Activated naive CD4-positive, alpha-beta T cell treated with anti-CD3 and anti-CD28 coated beads, Interleukin-2, amount 10 ng/mL, durations not matched to agents 7 days and 5 days (primary cell): ENCODE measurements around the gene TMEM163.

Experiments
- CTCF ChIA-PET: fragments of 350-600 bp; sonication (Branson Sonifier 250); formaldehyde crosslinking; loops from one replicate; lab custom pipeline; 2021; ENCODE audit warnings: antibody characterized with exemption; lab: Charles Lee
- DNase-seq: peaks from one replicate; pipeline ENCODE4 v3.0.0-alpha.2; 2020
- H3K27ac Mint-ChIP-seq: one replicate; pipeline ENCODE4 v1.8.0; 2021; ENCODE audit warnings: mild to moderate bottlenecking, moderate library complexity, mixed read lengths
- H3K27me3 Mint-ChIP-seq: one replicate; pipeline ENCODE4 v1.8.0; 2021; ENCODE audit warnings: mild to moderate bottlenecking, mixed read lengths
- H3K36me3 Mint-ChIP-seq: one replicate; pipeline ENCODE4 v1.8.0; 2021; ENCODE audit warnings: mixed read lengths
- H3K4me1 Mint-ChIP-seq: one replicate; pipeline ENCODE4 v1.8.0; 2021; ENCODE audit warnings: mixed read lengths
- H3K4me3 Mint-ChIP-seq: one replicate; pipeline ENCODE4 v1.8.0; 2021; ENCODE audit warnings: mild to moderate bottlenecking, moderate library complexity, mixed read lengths
- H3K9me3 Mint-ChIP-seq: one replicate; pipeline ENCODE4 v1.8.0; 2021; ENCODE audit warnings: mixed read lengths

TMEM163 gene

GRCh38 chr2:134446383-134447017 lies 272.3 kb downstream of the TMEM163 start:
- Mint-ChIP-seq H3K4me3 (no peak overlapping the region), H3K4me1 (no peaks in the 10 kb centered on the region), H3K27ac (peak overlapping the region; percentile 45), H3K36me3 (peaks cover 2% of the 10 kb centered on the region), H3K27me3 (no peaks in the 10 kb centered on the region), H3K9me3 (no peaks in the 10 kb centered on the region)
- CTCF ChIA-PET, result interaction anchor here (0.8 to 1.3 kb wide), 3 partner anchors 35 to 329 kb away, joined by 3 read pairs; no protein-coding TSS in a partner anchor
- DNase-seq, result no peak

GRCh38 chr2:134445985-134446382 lies 272.8 kb downstream of the TMEM163 start:
- Mint-ChIP-seq H3K36me3 (peaks cover 2% of the 10 kb centered on the region), H3K4me3 (no peak overlapping the region), H3K27ac (no peak overlapping the region), H3K9me3 (no peaks in the 10 kb centered on the region), H3K27me3 (no peaks in the 10 kb centered on the region), H3K4me1 (no peaks in the 10 kb centered on the region)
- no peak for DNase-seq
- CTCF ChIA-PET, result interaction anchor here (0.8 kb wide), 2 partner anchors 34 to 328 kb away, joined by 3 read pairs; no protein-coding TSS in a partner anchor

- H3K36me3 Mint-ChIP-seq, result peaks cover 2% of the 10 kb centered on the region
- DNase-seq, result no peak
- no peak overlapping the region for H3K4me3 Mint-ChIP-seq
- CTCF ChIA-PET, result no interaction called here
- H3K4me1 Mint-ChIP-seq, result no peaks in the 10 kb centered on the region
- no peaks in the 10 kb centered on the region for H3K9me3 Mint-ChIP-seq
- H3K27me3 Mint-ChIP-seq, result no peaks in the 10 kb centered on the region
- H3K27ac Mint-ChIP-seq, result no peak overlapping the region
Observed at GRCh38 chr2:134445116-134445515, 273.7 kb downstream of the TMEM163 start.

- DNase-seq, result no peak
- Mint-ChIP-seq H3K27ac (no peak overlapping the region), H3K4me3 (no peak overlapping the region), H3K27me3 (no peaks in the 10 kb centered on the region), H3K36me3 (peaks cover 2% of the 10 kb centered on the region), H3K4me1 (no peaks in the 10 kb centered on the region), H3K9me3 (no peaks in the 10 kb centered on the region)
- CTCF ChIA-PET, result interaction anchor here (1.1 kb wide), 1 partner anchor 557 kb away, joined by 3 read pairs; no protein-coding TSS in a partner anchor
Observed at GRCh38 chr2:134443814-134444480, 274.9 kb downstream of the TMEM163 start.

DNA sequence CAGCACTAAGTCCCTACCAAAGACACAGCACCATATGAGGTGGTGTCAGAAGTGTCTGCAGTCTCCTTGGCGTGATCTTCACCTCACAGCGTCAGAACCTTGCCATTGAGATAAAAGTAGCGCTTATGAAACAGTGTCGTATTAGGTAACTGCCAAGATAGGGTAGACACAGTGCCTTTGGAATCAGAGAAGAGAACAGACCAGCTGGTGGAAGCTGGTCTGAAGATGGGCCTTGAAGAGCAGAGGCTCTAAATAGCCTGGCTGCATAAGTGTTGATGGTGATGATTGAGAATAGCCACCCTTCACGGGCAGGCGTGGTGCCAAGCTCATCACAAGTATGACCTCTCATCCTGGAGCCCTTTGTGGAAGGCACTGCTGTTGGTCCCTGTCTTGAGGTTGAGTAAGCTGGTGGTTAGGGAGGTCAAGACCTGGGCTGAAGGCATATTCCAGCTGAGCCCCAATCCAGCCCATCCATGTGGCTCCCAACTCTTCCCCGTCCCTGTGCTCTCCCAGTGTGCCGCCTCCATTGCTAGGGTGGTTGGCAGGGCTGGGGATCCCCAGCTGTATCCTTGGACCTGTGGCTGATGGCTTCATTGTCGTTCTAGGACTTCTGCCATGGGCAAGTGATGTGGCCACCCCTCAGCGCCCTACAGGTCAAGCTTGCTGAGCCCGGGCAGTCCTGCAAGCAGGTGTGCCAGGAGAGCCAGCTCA lies 277.5 kb downstream of the TMEM163 start:
- Mint-ChIP-seq H3K9me3 (no peaks in the 10 kb centered on the region), H3K4me1 (no peaks in the 10 kb centered on the region), H3K27ac (no peak overlapping the region), H3K4me3 (no peak overlapping the region), H3K27me3 (no peaks in the 10 kb centered on the region), H3K36me3 (peaks cover 2% of the 10 kb centered on the region)
- no peak for DNase-seq
- CTCF ChIA-PET, result interaction anchor here (1.0 to 2.1 kb wide), 4 partner anchors 10 to 323 kb away, joined by 4 to 8 read pairs (median 5); no protein-coding TSS in a partner anchor

DNA sequence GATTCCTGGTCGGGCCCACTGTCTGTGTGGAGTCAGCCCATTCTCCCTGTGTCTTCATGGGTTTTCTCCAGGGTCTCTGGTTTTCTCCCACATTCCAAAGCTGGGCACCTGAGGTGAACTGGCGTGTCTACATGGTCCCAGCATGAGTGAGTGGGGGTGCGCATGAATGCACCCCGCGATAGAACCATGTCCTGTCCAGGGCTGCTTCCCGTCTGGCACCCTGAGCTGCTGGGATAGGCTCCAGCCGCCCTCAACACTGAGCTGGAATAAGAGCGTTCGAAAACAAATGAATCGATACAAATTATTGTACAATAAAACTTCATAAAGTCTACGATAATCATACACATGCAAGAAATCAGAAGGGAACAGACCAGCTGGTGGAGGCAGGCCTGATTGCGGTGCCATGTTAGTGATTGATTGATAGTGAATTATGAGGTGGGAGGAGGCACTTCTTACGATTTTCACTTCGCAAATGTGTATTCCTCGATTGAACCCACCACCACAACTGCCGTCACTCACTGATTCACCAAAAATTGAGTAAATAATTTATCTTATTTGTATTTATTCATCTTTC lies 278.4 kb downstream of the TMEM163 start:
- Mint-ChIP-seq H3K27ac (no peak overlapping the region), H3K9me3 (no peaks in the 10 kb centered on the region), H3K4me1 (no peaks in the 10 kb centered on the region), H3K4me3 (no peak overlapping the region), H3K36me3 (peaks cover 4% of the 10 kb centered on the region), H3K27me3 (no peaks in the 10 kb centered on the region)
- no peak for DNase-seq
- CTCF ChIA-PET, result interaction anchor here (1.6 kb wide), 1 partner anchor 10 kb away, joined by 8 read pairs; no protein-coding TSS in a partner anchor

DNA sequence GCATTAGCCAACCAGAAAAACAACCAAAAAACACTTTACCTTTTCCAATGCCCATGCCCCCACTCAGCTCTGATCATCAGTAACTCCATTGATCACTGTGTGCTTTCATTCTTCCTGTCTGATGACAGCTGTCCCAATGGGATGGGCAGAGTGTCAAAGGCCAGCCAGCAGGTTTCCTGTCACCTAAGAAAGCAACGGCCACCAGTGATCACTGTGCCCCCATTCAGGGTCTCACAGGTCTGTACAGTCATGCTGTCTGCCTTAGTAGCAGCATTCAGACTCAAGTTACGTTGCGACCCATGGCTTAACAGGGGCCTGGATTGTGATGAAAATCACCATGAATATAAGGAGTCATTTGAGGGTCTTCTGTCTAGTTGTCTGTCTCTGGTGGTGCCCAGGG lies 280.4 kb downstream of the TMEM163 start:
- DNase-seq, result no peak
- peaks cover 8% of the 10 kb centered on the region for H3K36me3 Mint-ChIP-seq
- no peaks in the 10 kb centered on the region for H3K27me3 Mint-ChIP-seq
- H3K4me3 Mint-ChIP-seq, result no peak overlapping the region
- CTCF ChIA-PET, result interaction anchor here (1.2 to 1.7 kb wide), 2 partner anchors 12 to 552 kb away, joined by 3 to 5 read pairs; no protein-coding TSS in a partner anchor
- no peak overlapping the region for H3K27ac Mint-ChIP-seq
- H3K4me1 Mint-ChIP-seq, result no peaks in the 10 kb centered on the region
- no peaks in the 10 kb centered on the region for H3K9me3 Mint-ChIP-seq

- CTCF ChIA-PET, result interaction anchor here (1.0 to 2.4 kb wide), 4 partner anchors 14 to 318 kb away, joined by 3 to 11 read pairs (median 4); no protein-coding TSS in a partner anchor
- Mint-ChIP-seq H3K27me3 (no peaks in the 10 kb centered on the region), H3K4me1 (no peaks in the 10 kb centered on the region), H3K36me3 (peaks cover 6% of the 10 kb centered on the region), H3K4me3 (no peak overlapping the region), H3K9me3 (no peaks in the 10 kb centered on the region), H3K27ac (no peak overlapping the region)
- DNase-seq, result no peak
Observed at GRCh38 chr2:134436706-134437105, 282.1 kb downstream of the TMEM163 start.

DNA sequence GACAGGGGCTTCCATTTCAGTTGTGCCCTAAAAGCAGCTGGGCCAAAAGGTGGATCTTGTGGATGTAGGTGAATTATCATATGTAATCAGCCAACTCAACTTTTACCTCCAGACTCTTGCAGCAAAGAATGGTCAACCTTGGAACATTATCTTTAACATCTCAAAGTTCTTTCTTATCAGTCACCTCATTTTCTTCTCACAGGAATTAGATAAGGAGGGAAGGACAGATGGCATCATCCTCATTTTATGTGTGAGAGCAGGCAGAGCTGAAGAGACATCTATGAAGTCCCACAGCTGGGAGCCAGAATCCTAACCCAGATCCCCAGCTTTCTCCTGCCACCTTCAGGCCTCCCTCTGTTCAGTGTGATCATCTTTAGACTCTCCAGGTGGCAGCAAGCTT lies 282.9 kb downstream of the TMEM163 start:
- CTCF ChIA-PET, result interaction anchor here (1.3 to 2.4 kb wide), 2 partner anchors 15 to 24 kb away, joined by 6 to 11 read pairs; no protein-coding TSS in a partner anchor
- no peak overlapping the region for H3K27ac Mint-ChIP-seq
- no peak for DNase-seq
- H3K4me1 Mint-ChIP-seq, result no peaks in the 10 kb centered on the region
- H3K4me3 Mint-ChIP-seq, result no peak overlapping the region
- no peaks in the 10 kb centered on the region for H3K27me3 Mint-ChIP-seq
- peaks cover 9% of the 10 kb centered on the region for H3K36me3 Mint-ChIP-seq
- no peaks in the 10 kb centered on the region for H3K9me3 Mint-ChIP-seq

- H3K4me1 Mint-ChIP-seq, result no peaks in the 10 kb centered on the region
- no peaks in the 10 kb centered on the region for H3K27me3 Mint-ChIP-seq
- H3K36me3 Mint-ChIP-seq, result peaks cover 11% of the 10 kb centered on the region
- no peak for DNase-seq
- H3K27ac Mint-ChIP-seq, result no peak overlapping the region
- H3K4me3 Mint-ChIP-seq, result no peak overlapping the region
- CTCF ChIA-PET, result interaction anchor here (2.4 kb wide), 1 partner anchor 24 kb away, joined by 11 read pairs; no protein-coding TSS in a partner anchor
- H3K9me3 Mint-ChIP-seq, result no peaks in the 10 kb centered on the region
Observed at GRCh38 chr2:134435505-134435904, 283.3 kb downstream of the TMEM163 start.

- DNase-seq, result no peak
- H3K4me1 Mint-ChIP-seq, result no peaks in the 10 kb centered on the region
- CTCF ChIA-PET, result interaction anchor here (0.7 kb wide), 1 partner anchor 11 kb away, joined by 3 read pairs; no protein-coding TSS in a partner anchor
- no peak overlapping the region for H3K4me3 Mint-ChIP-seq
- H3K36me3 Mint-ChIP-seq, result peaks cover 11% of the 10 kb centered on the region
- no peak overlapping the region for H3K27ac Mint-ChIP-seq
- H3K9me3 Mint-ChIP-seq, result no peaks in the 10 kb centered on the region
- no peaks in the 10 kb centered on the region for H3K27me3 Mint-ChIP-seq
Observed at GRCh38 chr2:134433979-134434378, 284.8 kb downstream of the TMEM163 start.

DNA sequence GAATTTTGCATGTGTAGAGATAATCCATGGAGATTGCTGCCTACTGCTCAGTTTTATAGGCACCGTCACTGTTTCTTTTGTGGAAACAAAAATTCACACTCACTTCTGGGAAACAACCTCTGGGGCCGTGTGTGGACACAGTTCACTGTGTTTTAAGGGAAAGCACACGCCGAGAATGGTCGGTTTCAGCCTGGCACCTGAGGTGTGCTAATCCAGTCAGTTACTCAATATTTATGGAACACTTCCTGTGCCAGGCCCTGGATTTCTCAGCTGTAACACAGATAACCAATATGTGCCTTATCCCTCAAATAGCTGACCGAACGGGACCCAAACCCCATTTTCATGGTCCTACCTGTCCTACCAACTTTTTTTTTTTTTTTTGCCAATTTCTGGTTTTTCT lies 285.3 kb downstream of the TMEM163 start:
- CTCF ChIA-PET, result interaction anchor here (0.7 kb wide), 1 partner anchor 11 kb away, joined by 3 read pairs; no protein-coding TSS in a partner anchor
- H3K4me3 Mint-ChIP-seq, result no peak overlapping the region
- peaks cover 11% of the 10 kb centered on the region for H3K36me3 Mint-ChIP-seq
- no peaks in the 10 kb centered on the region for H3K9me3 Mint-ChIP-seq
- no peaks in the 10 kb centered on the region for H3K27me3 Mint-ChIP-seq
- H3K4me1 Mint-ChIP-seq, result no peaks in the 10 kb centered on the region
- DNase-seq, result no peak
- H3K27ac Mint-ChIP-seq, result no peak overlapping the region

DNA sequence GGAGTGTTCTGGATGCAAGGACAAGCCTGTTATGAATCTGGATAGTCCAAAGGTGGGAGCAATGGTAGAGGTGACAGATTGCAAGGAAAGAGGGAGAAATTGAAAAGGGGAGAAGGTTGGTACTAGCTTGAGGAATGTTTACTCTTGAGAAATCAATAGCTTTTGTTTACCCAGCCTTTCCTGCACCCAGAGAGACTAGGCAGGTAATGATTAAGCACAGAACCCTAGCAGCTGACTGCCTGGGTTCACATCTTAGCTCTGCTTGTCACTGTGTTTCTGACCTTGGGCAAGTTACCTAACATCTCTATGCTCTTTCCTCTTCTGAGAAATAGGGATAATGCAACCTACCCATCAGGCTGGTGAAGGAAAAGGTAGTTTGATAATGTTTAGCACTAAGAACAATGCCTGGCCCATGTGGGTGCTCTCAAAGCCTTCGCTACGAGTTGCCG lies 286.3 kb downstream of the TMEM163 start:
- H3K36me3 Mint-ChIP-seq, result peaks cover 14% of the 10 kb centered on the region
- H3K4me3 Mint-ChIP-seq, result no peak overlapping the region
- CTCF ChIA-PET, result interaction anchor here (1.2 kb wide), 1 partner anchor 19 kb away, joined by 5 read pairs; no protein-coding TSS in a partner anchor
- H3K27ac Mint-ChIP-seq, result no peak overlapping the region
- DNase-seq, result no peak
- H3K27me3 Mint-ChIP-seq, result no peaks in the 10 kb centered on the region
- no peaks in the 10 kb centered on the region for H3K4me1 Mint-ChIP-seq
- no peaks in the 10 kb centered on the region for H3K9me3 Mint-ChIP-seq
